ENCODE data around the gene GPR148. TPM values are rescaled to one million over a fixed set of nuclear protein-coding genes. Genes with fewer than 3 reads are reported as not detected.
"Not testable (repeated sequence)": the region's sequence is repeated elsewhere in the genome, so short reads cannot be mapped to it uniquely, and the experiment has no call there.

Gene GPR148, protein sequence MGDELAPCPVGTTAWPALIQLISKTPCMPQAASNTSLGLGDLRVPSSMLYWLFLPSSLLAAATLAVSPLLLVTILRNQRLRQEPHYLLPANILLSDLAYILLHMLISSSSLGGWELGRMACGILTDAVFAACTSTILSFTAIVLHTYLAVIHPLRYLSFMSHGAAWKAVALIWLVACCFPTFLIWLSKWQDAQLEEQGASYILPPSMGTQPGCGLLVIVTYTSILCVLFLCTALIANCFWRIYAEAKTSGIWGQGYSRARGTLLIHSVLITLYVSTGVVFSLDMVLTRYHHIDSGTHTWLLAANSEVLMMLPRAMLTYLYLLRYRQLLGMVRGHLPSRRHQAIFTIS
- not detected in 2 replicates for total RNA-seq (2012; rRNA removed)

DNA sequence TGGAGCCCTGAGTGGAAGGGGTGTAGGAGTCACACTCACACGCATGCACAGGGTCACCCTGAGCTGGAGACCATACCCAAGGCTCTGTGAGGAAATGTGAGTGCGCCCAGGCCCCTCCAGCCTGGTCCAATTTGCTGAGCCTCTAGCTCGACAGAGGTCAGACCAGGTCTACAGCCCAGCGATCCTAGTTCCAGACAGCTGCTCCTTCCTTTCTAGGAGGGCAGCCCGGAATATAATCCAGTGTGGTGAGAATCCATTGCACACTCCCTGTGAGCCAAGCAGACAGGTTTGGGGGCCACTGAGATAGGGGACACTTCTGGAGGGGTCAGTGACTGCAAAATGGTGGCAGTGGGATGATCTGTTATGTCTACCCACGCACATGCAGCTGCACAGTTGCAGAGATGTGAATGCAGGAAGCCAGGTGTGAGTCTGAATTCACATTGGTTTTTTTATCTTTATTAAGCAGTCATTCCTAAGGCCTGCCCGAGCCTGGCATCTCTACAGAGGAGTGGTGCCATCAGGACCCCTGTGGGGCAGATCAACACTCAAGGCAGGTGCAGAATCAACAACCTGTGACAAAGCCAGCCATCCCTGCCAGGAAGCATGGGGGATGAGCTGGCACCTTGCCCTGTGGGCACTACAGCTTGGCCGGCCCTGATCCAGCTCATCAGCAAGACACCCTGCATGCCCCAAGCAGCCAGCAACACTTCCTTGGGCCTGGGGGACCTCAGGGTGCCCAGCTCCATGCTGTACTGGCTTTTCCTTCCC is at the start of gene GPR148:
TSS of gene GPR148 (plus strand) at position 522 of the 768 bp plus-strand sequence. CDS start at position 604, 82 bp downstream.
- Histone ChIP-seq H3K9me3 (replicated peaks; ENCODE audit: low read length) (no peaks in the 10 kb centered on the region), H3K4me3 (ENCODE audit: low read length) (peak within 1 kb of the TSS; percentile 66), H3K27me3 (ENCODE audit: control insufficient read depth, insufficient read depth, low read length) (no peaks in the 10 kb centered on the region), H3K36me3 (ENCODE audit: insufficient read depth, low read length) (no peaks in the 10 kb centered on the region), H3K9ac (ENCODE audit: low read depth, low read length) (no peak within 1 kb of the TSS), H3K4me2 (ENCODE audit: low read length) (peak within 1 kb of the TSS; percentile 93), H3K4me1 (ENCODE audit: control insufficient read depth, insufficient read depth, low read length) (peaks cover 14% of the 10 kb centered on the region)

DNA sequence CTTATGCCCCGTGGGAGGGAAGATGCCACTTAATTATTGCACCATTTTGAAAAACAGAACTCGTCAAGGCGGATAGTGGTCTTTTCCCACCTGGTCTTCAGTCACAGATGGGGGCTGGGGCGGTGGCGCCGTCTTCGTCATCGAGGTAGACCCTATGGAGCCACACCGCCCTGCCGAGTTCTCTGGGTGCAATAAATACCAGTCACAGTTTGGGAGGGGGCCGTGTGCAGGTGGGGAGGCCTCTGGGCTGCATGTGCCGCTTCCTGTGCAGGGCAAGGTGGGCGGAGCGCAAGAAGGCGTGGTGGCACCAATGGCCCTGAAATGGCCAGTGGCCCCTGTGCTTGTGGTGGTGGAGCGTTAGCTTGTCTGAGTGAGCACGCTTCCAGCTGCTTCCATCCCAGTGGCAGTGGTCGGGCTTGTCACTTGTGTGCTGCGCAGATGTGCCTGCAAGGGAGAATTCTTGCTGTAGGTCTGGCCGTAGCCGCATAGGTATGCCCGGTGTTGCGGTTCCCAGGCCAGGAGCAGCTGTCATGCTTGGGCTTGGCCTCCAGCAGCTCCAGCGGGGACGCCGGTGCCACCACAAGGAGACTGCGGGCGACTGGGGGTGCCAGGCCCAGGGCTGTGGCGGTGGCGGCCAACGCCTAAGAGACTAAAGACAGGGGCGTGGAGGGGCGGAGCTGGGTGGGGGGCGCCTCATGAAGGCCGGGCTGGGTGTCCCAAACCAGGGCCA is 36.7 kb upstream of the GPR148 start:
- H3K4me2 ChIP-seq (ENCODE audit: low read length); H3K27me3 ChIP-seq (ENCODE audit: control insufficient read depth, insufficient read depth, low read length); H3K9me3 ChIP-seq (replicated peaks; ENCODE audit: low read length); H3K4me3 ChIP-seq (ENCODE audit: low read length); H3K36me3 ChIP-seq (ENCODE audit: insufficient read depth, low read length); H3K4me1 ChIP-seq (ENCODE audit: control insufficient read depth, insufficient read depth, low read length); H3K9ac ChIP-seq (ENCODE audit: low read depth, low read length): not testable (repeated sequence)

DNA sequence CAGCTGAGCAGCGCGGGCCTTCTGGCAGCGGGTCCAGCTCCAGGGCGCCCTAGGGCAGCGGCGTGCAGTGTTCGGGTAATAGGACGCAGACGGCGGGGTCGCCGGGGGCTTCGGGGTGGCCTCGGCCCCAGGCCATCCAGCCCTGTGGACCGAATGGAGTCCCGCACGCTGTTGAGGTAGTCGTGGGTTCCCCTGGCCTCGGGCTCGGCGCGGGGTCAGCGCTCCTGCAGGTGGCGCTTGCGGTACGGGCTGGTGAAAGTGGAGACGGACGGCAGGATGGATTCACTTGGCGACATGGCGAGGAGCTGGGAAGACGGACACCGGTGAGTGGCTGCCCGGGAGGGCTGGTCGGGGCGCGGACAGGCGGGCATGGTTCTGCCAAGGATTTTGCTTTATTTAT is 35.4 kb upstream of the GPR148 start:
- not testable (repeated sequence) for H3K4me2 ChIP-seq (ENCODE audit: low read length); H3K36me3 ChIP-seq (ENCODE audit: insufficient read depth, low read length); H3K4me3 ChIP-seq (ENCODE audit: low read length); H3K27me3 ChIP-seq (ENCODE audit: control insufficient read depth, insufficient read depth, low read length); H3K9me3 ChIP-seq (replicated peaks; ENCODE audit: low read length); H3K9ac ChIP-seq (ENCODE audit: low read depth, low read length); H3K4me1 ChIP-seq (ENCODE audit: control insufficient read depth, insufficient read depth, low read length)

DNA sequence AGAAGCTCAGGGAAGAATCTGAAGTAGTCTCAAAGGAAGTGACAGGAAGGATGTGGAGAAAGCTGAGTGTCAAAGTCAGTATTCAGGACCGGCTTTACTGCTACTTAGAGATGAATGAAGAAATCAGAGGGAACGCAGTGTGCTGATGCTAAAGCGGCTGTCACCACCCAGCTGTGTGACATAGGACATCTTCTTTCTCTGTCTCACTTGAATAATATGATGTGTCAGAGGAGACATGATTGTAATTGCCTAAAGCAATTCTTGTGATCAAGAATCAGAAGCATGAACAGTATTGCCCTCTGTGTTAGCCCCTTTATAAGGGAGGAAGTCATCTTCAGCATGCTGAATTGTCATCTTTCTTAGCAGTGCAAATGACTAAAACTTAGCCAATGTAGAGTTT is 25.6 kb upstream of the GPR148 start:
- not testable (repeated sequence) for H3K9me3 ChIP-seq (replicated peaks; ENCODE audit: low read length); H3K36me3 ChIP-seq (ENCODE audit: insufficient read depth, low read length); H3K27me3 ChIP-seq (ENCODE audit: control insufficient read depth, insufficient read depth, low read length); H3K4me3 ChIP-seq (ENCODE audit: low read length); H3K4me2 ChIP-seq (ENCODE audit: low read length); H3K9ac ChIP-seq (ENCODE audit: low read depth, low read length); H3K4me1 ChIP-seq (ENCODE audit: control insufficient read depth, insufficient read depth, low read length)

DNA sequence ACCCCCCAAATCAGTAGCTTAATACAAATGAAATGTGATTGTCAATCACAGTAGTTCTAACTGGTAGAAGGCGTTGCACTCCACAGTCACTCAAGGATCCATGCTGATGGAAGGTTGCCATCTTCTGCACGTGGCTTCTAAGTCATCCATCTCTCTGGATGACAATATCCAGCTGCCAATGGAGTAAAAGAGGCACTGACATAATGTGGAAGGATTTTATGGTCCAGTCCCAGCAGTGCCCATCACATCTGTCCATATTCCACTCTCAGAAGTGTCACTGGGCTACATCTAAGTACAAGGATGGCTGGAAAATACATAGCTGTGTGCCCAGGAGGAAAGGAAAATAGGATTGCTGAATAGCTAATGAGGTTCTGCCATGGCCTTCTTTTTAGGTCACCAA is 14.1 kb upstream of the GPR148 start:
- H3K27me3 ChIP-seq (ENCODE audit: control insufficient read depth, insufficient read depth, low read length); H3K4me3 ChIP-seq (ENCODE audit: low read length): not testable (repeated sequence)

DNA sequence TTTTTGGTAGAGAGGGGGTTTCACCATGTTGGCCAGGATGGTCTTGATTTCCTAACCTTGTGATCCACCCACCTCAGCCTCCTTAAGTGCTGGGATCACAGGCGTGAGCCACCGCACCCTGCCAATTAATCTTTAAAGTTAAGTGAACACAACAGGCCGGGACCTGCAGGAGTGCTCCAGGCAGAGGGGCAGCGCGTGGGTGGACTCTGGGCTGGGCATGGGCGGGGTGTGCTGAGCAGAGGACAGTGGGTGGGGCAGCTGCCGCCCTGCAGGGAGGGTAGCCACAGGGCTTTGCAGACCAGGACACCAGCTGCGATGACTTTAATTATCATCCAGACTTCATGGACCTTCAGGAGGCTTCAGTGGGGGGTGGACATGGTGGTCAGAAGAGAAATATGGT is 8.8 kb upstream of the GPR148 start:
- Histone ChIP-seq H3K4me2 (ENCODE audit: low read length) (no peak overlapping the region), H3K36me3 (ENCODE audit: insufficient read depth, low read length) (no peaks in the 10 kb centered on the region), H3K4me1 (ENCODE audit: control insufficient read depth, insufficient read depth, low read length) (no peaks in the 10 kb centered on the region), H3K9me3 (replicated peaks; ENCODE audit: low read length) (no peaks in the 10 kb centered on the region), H3K4me3 (ENCODE audit: low read length) (no peak overlapping the region), H3K27me3 (ENCODE audit: control insufficient read depth, insufficient read depth, low read length) (no peaks in the 10 kb centered on the region), H3K9ac (ENCODE audit: low read depth, low read length) (no peak overlapping the region)

More for the DNA sequence above, 14.1 kb upstream of the GPR148 start:
- not testable (repeated sequence) for H3K9me3 ChIP-seq (replicated peaks; ENCODE audit: low read length); H3K9ac ChIP-seq (ENCODE audit: low read depth, low read length); H3K4me1 ChIP-seq (ENCODE audit: control insufficient read depth, insufficient read depth, low read length); H3K36me3 ChIP-seq (ENCODE audit: insufficient read depth, low read length); H3K4me2 ChIP-seq (ENCODE audit: low read length)

DNA sequence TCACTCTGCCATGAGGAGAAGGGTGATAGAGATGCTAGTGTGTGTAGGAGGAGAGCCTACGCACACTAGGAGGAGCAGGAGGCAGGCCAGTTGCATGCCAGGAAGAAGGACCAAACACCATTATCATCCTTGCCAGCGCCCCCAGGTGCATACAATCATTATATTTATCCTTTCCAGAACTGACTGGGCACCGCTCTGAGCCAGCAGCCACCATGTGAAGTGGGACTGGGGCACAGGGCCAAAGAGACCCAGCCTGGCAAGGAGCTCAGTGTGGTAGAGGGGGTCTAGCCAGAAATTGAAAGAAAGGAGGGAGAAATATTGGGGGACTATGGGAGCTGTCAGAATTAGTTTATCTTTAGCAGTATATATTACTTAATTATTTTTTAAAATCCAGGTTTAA is 8.3 kb upstream of the GPR148 start:
- H3K9ac ChIP-seq (ENCODE audit: low read depth, low read length): no peak overlapping the region
- no peak overlapping the region for H3K4me3 ChIP-seq (ENCODE audit: low read length)
- H3K4me2 ChIP-seq (ENCODE audit: low read length): no peak overlapping the region
- no peaks in the 10 kb centered on the region for H3K27me3 ChIP-seq (ENCODE audit: control insufficient read depth, insufficient read depth, low read length)
- H3K36me3 ChIP-seq (ENCODE audit: insufficient read depth, low read length): no peaks in the 10 kb centered on the region
- H3K9me3 ChIP-seq (replicated peaks; ENCODE audit: low read length): no peaks in the 10 kb centered on the region
- H3K4me1 ChIP-seq (ENCODE audit: control insufficient read depth, insufficient read depth, low read length): no peaks in the 10 kb centered on the region

DNA sequence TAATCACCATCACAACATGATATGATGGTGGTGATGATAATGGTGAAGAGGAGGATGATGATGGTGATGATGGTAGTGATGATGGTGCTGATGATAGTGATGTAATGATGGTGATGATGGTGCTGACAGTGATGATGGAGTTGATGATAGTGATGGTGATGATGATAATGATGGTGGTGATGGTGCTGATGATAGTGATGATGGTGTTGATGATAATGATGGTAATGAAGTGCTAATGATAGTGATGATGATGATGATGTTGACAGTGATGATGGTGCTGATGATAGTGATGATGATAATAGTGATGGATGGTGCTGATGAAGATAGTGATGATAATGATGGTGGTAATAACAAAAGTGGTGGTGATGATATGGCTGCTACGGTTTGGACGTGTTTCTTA is 4.4 kb upstream of the GPR148 start:
- H3K4me1 ChIP-seq (ENCODE audit: control insufficient read depth, insufficient read depth, low read length): peaks cover 14% of the 10 kb centered on the region
- H3K36me3 ChIP-seq (ENCODE audit: insufficient read depth, low read length): no peaks in the 10 kb centered on the region
- H3K9me3 ChIP-seq (replicated peaks; ENCODE audit: low read length): no peaks in the 10 kb centered on the region
- no peak overlapping the region for H3K4me2 ChIP-seq (ENCODE audit: low read length)
- no peak overlapping the region for H3K9ac ChIP-seq (ENCODE audit: low read depth, low read length)
- no peaks in the 10 kb centered on the region for H3K27me3 ChIP-seq (ENCODE audit: control insufficient read depth, insufficient read depth, low read length)
- H3K4me3 ChIP-seq (ENCODE audit: low read length): no peak overlapping the region

DNA sequence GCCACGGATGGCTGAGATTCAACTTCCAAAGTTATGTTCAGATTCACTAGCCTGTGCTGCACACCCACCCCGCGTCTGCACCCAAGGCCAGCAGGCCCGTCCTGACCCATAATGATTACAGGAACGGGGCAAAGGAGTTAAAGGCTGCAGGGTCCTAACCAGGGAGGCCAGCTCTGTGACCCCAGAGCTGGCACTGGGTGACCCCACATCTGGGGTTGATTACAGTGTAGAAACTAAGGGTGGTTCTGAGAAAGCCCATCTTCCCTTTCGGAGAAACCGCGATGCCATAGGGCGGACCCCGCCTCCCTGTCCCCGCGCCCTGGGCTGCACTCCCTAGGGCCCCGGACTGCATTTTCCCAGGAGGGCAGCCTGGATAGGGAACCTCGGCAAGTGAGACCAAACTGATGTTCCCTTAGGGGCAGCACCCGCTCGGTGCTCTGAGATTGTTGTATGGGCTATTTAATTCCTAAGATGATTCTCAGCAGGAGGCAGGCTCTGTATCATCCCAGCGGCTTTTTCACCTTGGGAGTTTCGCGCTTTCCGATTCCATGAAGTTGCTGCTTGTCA is 2.2 kb upstream of the GPR148 start:
- Histone ChIP-seq H3K9me3 (replicated peaks; ENCODE audit: low read length) (no peaks in the 10 kb centered on the region), H3K4me2 (ENCODE audit: low read length) (peak overlapping the region; percentile 93), H3K36me3 (ENCODE audit: insufficient read depth, low read length) (no peaks in the 10 kb centered on the region), H3K4me1 (ENCODE audit: control insufficient read depth, insufficient read depth, low read length) (peaks cover 14% of the 10 kb centered on the region), H3K4me3 (ENCODE audit: low read length) (peak overlapping the region; percentile 66), H3K27me3 (ENCODE audit: control insufficient read depth, insufficient read depth, low read length) (no peaks in the 10 kb centered on the region), H3K9ac (ENCODE audit: low read depth, low read length) (peak overlapping the region; percentile 56)

DNA sequence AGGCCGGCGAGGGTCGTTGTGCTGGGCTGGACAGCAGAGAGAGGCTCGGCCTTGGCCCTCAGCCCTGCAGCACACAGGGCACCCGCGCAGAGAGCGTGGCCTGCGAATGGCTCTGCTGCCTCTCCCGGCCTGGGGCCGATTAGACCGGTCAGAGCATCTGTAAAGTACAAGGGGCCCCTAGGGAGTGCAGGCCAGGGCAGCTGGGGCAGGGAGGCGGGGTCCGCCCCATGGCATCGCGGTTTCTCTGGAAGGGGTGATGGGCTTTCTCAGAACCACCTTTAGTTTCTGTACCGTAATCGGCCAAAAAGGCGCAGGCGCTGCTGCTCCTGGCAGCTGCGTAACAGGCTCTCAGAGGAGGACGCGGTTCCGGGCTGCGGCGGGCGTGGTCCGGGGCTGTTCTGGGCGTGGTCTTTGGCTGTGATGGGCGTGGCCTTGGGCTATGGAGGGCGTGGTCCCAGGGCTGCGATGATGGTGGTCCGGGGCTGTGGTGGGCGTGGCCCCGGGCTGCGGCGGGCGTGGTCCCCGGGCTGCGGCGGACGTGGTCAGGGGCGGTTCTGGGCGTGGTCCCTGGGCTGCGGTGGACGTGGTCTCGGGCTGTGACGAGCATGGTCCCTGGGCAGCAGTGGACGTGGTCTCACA is 1.5 kb upstream of the GPR148 start:
- peak overlapping the region; percentile 66 for H3K4me3 ChIP-seq (ENCODE audit: low read length)
- H3K36me3 ChIP-seq (ENCODE audit: insufficient read depth, low read length): no peaks in the 10 kb centered on the region
- H3K4me1 ChIP-seq (ENCODE audit: control insufficient read depth, insufficient read depth, low read length): peaks cover 14% of the 10 kb centered on the region
- peak overlapping the region; percentile 93 for H3K4me2 ChIP-seq (ENCODE audit: low read length)
- no peaks in the 10 kb centered on the region for H3K27me3 ChIP-seq (ENCODE audit: control insufficient read depth, insufficient read depth, low read length)
- H3K9me3 ChIP-seq (replicated peaks; ENCODE audit: low read length): no peaks in the 10 kb centered on the region
- peak overlapping the region; percentile 56 for H3K9ac ChIP-seq (ENCODE audit: low read depth, low read length)

DNA sequence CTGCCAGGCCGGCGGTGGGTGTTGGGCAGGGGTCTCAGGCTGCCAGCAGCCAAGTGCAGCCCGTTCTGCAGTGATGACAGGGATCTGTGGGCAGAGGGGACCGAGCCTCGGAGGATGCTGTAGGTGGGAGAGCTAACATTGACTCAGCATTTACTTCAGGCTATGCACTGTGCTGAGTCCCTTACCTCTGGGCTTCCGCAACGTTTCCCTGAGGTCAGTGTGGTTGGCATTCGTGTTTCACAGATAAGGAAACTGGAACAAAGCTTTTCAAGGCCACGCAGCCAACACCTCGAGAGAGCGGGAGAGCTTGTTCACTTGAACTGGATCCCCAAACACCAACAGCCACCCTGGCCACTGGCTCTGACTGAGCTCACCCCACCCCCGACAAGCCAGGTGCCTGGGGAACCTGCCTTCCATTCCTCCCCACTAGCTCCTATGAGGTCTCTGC is 839 bp upstream of the GPR148 start:
- no peaks in the 10 kb centered on the region for H3K36me3 ChIP-seq (ENCODE audit: insufficient read depth, low read length)
- H3K27me3 ChIP-seq (ENCODE audit: control insufficient read depth, insufficient read depth, low read length): no peaks in the 10 kb centered on the region
- H3K9ac ChIP-seq (ENCODE audit: low read depth, low read length): no peak overlapping the region
- peak overlapping the region; percentile 93 for H3K4me2 ChIP-seq (ENCODE audit: low read length)
- H3K4me3 ChIP-seq (ENCODE audit: low read length): peak overlapping the region; percentile 66
- H3K9me3 ChIP-seq (replicated peaks; ENCODE audit: low read length): no peaks in the 10 kb centered on the region
- H3K4me1 ChIP-seq (ENCODE audit: control insufficient read depth, insufficient read depth, low read length): peaks cover 14% of the 10 kb centered on the region

All from skeletal muscle satellite cell (primary cell).